Measurements from ENCODE around the gene CENPH.
A peak's percentile ranks its signal among the peaks of the same experiment; 100 is the strongest.
"Not testable (repeated sequence)": the region's sequence is repeated elsewhere in the genome, so short reads cannot be mapped to it uniquely, and the experiment has no call there.

Gene CENPH

DNA sequence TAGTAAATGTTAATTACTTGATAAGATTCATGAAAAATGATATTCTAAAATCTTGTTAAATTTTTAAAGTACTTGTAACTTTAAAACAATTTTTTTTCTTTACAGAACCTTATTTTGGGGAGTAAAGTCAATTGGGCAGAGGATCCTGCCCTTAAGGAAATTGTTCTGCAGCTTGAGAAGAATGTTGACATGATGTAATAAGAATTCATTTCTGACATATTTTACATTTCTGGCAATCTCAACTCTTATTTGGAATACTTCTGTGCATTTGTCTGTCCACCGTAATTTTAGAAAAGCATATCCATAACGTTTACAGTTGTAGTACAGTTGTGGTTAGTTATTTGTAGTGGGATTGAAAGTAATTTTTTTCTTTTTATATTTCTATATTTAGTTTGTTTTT, 20.2 kb downstream of the CENPH start:
- peak; percentile 30 for DNase-seq (ENCODE audit: low spot score)

DNA sequence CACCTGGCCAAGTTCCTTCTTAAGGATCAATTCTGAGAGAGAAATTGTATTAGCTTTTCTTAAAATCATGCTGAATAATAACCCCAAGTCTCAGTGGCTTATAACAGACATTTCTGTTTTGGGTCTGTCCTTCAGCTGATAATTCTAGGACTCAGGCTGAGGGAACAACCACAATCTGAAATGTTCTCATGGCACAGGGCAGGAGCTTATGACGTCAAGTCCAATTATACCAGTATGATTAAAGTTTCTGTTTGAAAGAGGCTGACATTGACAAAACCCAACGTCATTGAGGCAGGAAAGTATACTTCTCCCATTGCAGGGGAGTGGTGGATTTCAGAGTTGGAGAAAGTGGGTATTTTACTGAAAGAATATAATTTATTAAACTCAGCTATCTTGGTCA, 21.8 kb downstream of the CENPH start:
- no peak for DNase-seq (ENCODE audit: low spot score)

DNA sequence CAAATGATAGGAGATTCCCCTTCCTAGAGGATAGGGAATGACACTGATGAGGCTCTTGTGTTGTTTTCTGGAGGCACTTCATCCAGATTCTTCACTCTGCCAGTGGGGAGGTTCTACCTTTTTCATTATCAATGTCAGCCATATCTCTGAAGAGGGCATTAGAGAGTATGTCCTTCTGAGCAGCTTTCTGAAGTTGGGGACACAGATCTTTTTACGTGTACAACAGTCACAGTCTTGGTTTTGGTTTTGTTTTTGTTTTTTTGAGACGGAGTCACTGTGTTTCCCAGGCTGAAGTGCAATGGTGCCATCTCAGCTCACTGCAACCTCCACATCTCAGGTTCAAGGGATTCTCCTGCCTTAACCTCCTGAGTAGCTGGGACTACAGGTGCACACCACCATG, 22.6 kb downstream of the CENPH start:
- DNase-seq (ENCODE audit: low spot score) = no peak

DNA sequence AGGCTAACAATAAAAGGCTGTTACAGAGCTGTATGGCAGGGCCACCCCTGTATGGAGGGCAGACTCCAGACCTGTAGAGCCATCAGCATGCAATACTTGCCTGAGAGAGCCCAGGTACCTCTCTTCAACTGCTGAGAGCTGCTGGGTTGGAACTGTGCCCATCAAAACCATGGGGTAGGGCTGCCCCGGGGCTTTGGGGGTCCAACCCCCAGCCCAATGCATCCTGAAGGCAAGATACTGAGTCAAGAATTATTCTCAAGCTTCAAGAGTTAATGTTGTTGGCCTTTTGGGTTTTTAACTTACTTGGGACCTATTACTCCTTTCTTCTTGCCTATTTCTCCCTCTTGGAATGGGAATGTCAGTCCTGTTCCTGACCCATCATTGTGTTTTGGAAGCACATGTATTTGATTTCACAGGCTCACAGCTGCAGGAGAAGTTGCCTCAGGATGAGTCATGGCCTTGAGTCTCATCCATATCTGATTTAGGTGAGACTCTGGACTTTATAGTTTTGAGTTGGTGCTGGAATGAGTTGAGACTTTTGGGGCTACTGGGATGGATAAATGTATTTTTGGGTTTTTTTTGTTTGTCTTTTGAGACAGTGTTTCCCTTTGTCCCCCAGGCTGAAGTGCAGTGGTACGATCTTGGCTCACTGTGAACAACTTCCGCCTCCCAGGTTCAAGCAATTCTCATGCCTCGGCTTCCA, 24.3 kb downstream of the CENPH start:
- peak; percentile 40 for DNase-seq (ENCODE audit: low spot score)

DNA sequence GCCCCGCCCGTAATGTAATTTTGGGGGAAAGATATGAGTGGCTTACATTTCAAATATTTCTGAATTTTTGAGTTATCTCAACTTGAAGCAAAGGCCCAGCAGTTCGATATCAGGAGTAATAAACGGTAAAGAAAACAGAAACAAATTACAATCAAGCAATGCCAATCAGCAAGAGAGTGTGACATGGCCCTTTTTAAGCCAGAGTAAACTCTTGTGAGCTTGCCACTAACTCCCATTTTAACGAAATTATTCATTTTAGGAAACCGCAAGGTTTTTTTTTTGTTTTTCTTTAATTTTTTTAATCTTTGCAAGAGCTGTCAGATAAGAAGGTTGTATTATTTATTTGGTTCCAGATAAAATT, 27.7 kb downstream of the CENPH start:
- DNase-seq (ENCODE audit: low spot score) = no peak

GRCh38 chr5:69217548-69218526, 28.5 kb downstream of the CENPH start:
- DNase-seq (ENCODE audit: low spot score) = peak; percentile 98

- DNase-seq (ENCODE audit: low spot score) = no peak
These were observed 30.6 kb downstream of the CENPH start for GRCh38 chr5:69219939-69220338.

- DNase-seq (ENCODE audit: low spot score) = not testable (repeated sequence)
These were observed 31.0 kb downstream of the CENPH start for GRCh38 chr5:69220371-69220770.

GRCh38 chr5:69220833-69221232, 31.4 kb downstream of the CENPH start:
- not testable (repeated sequence) for DNase-seq (ENCODE audit: low spot score)

DNA sequence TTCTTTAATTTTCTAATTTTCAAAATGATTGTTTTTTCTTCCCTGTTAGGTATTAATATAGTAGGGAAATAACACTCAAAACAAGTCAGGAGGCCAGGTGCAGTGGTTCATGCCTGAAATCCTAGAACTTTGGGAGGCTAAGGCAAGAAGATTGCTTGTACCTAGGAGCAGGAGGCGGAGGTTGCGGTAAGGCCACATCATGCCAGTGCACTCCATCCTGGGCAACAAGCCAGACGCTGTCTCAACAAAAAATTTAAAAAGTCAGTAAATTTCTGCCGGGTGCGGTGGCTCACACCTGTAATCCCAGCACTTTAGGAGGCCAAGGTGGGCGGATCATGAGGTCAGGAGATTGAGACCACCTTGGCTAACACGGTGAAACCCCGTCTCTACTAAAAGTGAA, 35.1 kb downstream of the CENPH start:
- DNase-seq (ENCODE audit: low spot score) = no peak

GRCh38 chr5:69225860-69226259, 36.5 kb downstream of the CENPH start:
- no peak for DNase-seq (ENCODE audit: low spot score)

DNA sequence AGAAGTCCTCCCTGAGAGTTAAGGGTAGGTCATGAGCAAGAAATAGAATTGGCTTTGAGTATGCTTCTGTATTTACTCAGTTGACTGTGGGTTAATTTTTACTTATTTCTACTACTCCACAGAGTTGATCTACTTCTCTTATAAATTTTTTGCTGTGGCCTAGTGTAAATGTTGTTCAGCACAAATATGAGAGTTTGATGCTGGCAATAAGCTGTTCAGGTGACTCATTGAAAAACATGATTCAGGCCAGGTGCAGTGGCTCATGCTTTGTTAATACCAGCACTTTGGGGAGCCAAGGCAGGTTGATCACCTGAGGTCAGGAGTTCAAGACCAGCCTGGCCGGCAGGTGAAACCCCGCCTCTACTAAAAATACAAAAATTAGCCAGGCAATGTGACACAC, 40.8 kb downstream of the CENPH start:
- no peak for DNase-seq (ENCODE audit: low spot score)

DNA sequence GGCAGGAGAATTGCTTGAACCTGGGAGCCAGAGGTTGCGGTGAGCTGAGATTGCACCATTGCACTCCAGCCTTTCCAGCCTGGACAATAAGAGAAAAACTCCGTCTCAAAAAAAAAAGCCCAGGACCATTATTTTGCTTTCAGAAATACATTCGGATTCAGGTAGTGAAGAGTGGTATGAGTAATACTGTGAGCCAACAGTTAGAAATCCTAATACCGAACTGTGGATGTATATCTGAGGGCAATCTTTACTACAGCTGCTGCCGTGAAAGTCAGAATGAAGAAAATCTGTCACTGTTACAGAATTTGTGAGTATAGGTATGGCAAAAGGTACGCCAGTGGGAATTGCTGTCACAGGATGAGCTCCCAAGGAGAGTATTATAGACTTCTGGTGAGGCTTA, 41.9 kb downstream of the CENPH start:
- DNase-seq (ENCODE audit: low spot score) = no peak

GRCh38 chr5:69231851-69232250, 42.5 kb downstream of the CENPH start:
- no peak for DNase-seq (ENCODE audit: low spot score)

- peak; percentile 96 for DNase-seq (ENCODE audit: low spot score)
These were observed 45.3 kb downstream of the CENPH start, which contains the start of gene CDK7 for GRCh38 chr5:69234457-69235268. Gene CDK7 (plus strand): TSS chr5:69234886. CDS start chr5:69234976, 90 bp downstream.

DNA sequence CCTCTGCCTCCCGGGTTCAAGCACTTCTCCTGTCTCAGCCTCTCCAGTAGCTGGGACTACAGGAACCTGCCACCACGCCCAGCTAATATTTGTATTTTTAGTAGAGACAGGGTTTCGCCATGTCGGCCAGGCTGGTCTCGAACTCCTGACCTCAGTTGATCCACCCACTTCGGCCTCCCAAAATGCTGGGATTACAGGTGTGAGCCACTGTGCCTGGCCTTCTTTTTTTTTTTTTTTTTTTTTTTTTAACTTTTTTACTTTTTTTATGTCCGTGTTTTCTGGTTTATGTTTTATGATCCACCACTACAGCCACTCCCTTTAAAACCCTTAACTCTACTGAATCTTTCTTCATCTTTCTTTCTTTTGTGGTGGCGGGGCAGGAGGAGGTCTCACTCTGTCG, 47.4 kb downstream of the CENPH start:
- DNase-seq (ENCODE audit: low spot score) = not testable (repeated sequence)

DNA sequence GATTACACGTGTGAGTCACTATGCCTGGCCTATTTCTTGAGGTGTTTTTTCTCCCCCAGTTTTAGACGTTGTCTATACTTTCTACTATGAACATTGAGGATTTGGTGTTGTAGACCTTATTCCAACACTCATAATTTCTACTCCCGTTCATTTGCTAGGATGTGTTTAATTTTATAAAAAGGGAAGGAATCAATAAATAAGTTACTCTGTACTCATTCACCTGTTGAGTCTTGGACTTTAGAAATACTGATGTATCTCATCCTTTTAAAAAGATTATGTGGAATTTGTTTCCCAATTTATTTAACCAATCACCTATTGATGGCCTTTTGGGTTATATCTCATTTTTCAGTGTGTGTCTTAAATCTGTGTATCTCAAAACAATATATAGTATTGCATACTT, 48.5 kb downstream of the CENPH start:
- no peak for DNase-seq (ENCODE audit: low spot score)

GRCh38 chr5:69238760-69239251, 49.4 kb downstream of the CENPH start:
- DNase-seq (ENCODE audit: low spot score) = peak; percentile 58

GRCh38 chr5:69242215-69242927, 53.0 kb downstream of the CENPH start:
- no peak for DNase-seq (ENCODE audit: low spot score)

- no peak for DNase-seq (ENCODE audit: low spot score)
These were observed 55.6 kb downstream of the CENPH start for GRCh38 chr5:69245031-69245430.

DNA sequence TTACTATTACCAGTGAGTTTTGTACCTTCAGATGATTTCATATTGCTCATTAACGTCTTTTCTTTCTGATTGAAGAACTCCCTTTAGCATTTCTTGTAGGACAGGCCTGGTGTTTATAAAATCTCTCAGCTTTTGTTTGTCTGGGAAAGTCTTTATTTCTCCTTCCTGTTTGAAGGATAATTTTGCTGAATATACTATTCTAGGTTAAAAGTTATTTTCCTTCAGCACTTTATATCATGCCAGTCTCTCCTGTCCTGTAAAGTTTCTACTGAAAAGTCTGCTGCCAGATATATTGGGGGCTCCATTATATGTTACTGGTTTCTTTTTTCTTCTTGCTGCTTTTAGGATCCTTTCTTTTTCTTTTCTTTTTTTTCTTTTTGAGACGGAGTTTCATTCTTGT, 58.6 kb downstream of the CENPH start:
- no peak for DNase-seq (ENCODE audit: low spot score)

GRCh38 chr5:69250593-69250992, 61.2 kb downstream of the CENPH start:
- no peak for DNase-seq (ENCODE audit: low spot score)
